GM12878 (cell line): ENCODE measurements around the gene EXD3. TPM values are rescaled to one million over a fixed set of nuclear protein-coding genes. Genes with fewer than 3 reads are reported as not detected.

Experiments
- ATAC-seq: fragments of 200-7000 bp; cut with Tn5 transposase; 3 replicates; pipeline ENCODE4 v1.9.1; 2020; ENCODE audit warnings: mild to moderate bottlenecking, moderate library complexity
- BruUV-seq: library from RNA; stranded (reverse); fragments of 400-500 nt; replicated peaks from 2 replicates; lab custom pipeline; 2021; lab: Mats Ljungman, UMichigan
- CTCF ChIA-PET: fragments of 300-600 bp; sonication (Branson Sonifier 250); formaldehyde crosslinking; extraction: SDS; loops from one replicate; lab custom pipeline; 2021; ENCODE audit warnings: inconsistent platforms; lab: Yijun Ruan, JAX
- POLR2A ChIA-PET: fragments of 350-600 bp; formaldehyde crosslinking; extraction: SDS; loops from one replicate; lab custom pipeline; 2021; ENCODE audit warnings: inconsistent platforms; lab: Charles Lee
- RAD21 ChIA-PET: fragments of 300-600 bp; sonication (Branson Sonifier 250); formaldehyde crosslinking; loops from one replicate; lab custom pipeline; 2023; ENCODE audit warnings: antibody characterized with exemption; ENCODE audit not compliant: unreplicated experiment; lab: Charles Lee
- SMC1A ChIA-PET: fragments of 300-600 bp; sonication (Branson Sonifier 250); formaldehyde crosslinking; loops from one replicate; lab custom pipeline; 2023; ENCODE audit not compliant: unreplicated experiment, uncharacterized antibody; lab: Charles Lee
- DNase-seq: peaks from one replicate; pipeline ENCODE4 v3.0.0-alpha.2; 2011; ENCODE audit warnings: low read depth, low spot score
- FAIRE-seq: peaks from 3 replicates; lab custom pipeline; 2011; peaks lifted over from hg19 to GRCh38; lab: Jason Lieb, UNC
- H2AFZ ChIP-seq: 2 replicates; pipeline ENCODE4 v1.6.0; 2011; ENCODE audit warnings: low read depth, low read length, control low read depth; ENCODE audit not compliant: control insufficient read depth
- H3K27ac ChIP-seq: 2 replicates; pipeline ENCODE4 v1.5.1; 2011; ENCODE audit warnings: control low read depth; ENCODE audit not compliant: control insufficient read depth, insufficient read depth
- H3K27me3 ChIP-seq, 2 experiments: replicated peaks in 1 of 2; 2 replicates each; pipeline versions ENCODE4 v1.6.0 to v1.6.1; 2011; ENCODE audit warnings: low read length in 1 of 2; ENCODE audit not compliant: control insufficient read depth in 2 of 2, insufficient read depth in 2 of 2
- H3K36me3 ChIP-seq, 2 experiments: 2 replicates each; pipeline ENCODE4 v1.5.1; 2011; ENCODE audit warnings: low read length in 1 of 2; ENCODE audit not compliant: control insufficient read depth in 2 of 2, insufficient read depth in 2 of 2
- H3K4me1 ChIP-seq: 2 replicates; pipeline ENCODE4 v1.6.1; 2011; ENCODE audit warnings: mild to moderate bottlenecking, low read length, moderate library complexity, mixed read lengths; ENCODE audit not compliant: control insufficient read depth, insufficient read depth
- H3K4me2 ChIP-seq: 2 replicates; pipeline ENCODE4 v1.6.0; 2011; ENCODE audit warnings: control low read depth; ENCODE audit not compliant: control insufficient read depth, insufficient read depth
- H3K4me3 ChIP-seq: fragments of 200-600 bp; sonication (generic); 2 replicates; pipeline ENCODE4 v1.5.1; 2016
- H3K79me2 ChIP-seq: 2 replicates; pipeline ENCODE4 v1.6.0; 2011; ENCODE audit warnings: low read length; ENCODE audit not compliant: control insufficient read depth, insufficient read depth
- H3K9ac ChIP-seq: 2 replicates; pipeline ENCODE4 v1.8.0; 2011; ENCODE audit warnings: low read length, control low read depth, mixed read lengths; ENCODE audit not compliant: control insufficient read depth, insufficient read depth
- H3K9me3 ChIP-seq: replicated peaks from 3 replicates; pipeline ENCODE4 v1.5.1; 2011; ENCODE audit warnings: mild to moderate bottlenecking, low read length; ENCODE audit not compliant: control insufficient read depth, insufficient read depth
- H4K20me1 ChIP-seq: 2 replicates; pipeline ENCODE4 v1.6.0; 2011; ENCODE audit not compliant: control insufficient read depth, insufficient read depth
- BMI1 ChIP-seq: fragments of 450-650 bp; IDR thresholded peaks from 2 replicates; pipeline ENCODE4 v1.6.1; 2016; ENCODE audit warnings: mild to moderate bottlenecking, moderate library complexity, borderline replicate concordance
- CREB1 ChIP-seq: IDR thresholded peaks from 2 replicates; pipeline ENCODE4 v1.6.1; 2012; ENCODE audit warnings: low read depth, mild to moderate bottlenecking, inconsistent platforms
- EZH2 ChIP-seq: IDR thresholded peaks from 2 replicates; pipeline ENCODE4 v1.6.1; 2012; ENCODE audit warnings: low read depth, mild to moderate bottlenecking, control low read depth, inconsistent platforms, low read length, borderline replicate concordance; ENCODE audit not compliant: control insufficient read depth
- KAT2A ChIP-seq: conservative IDR thresholded peaks from 2 replicates; pipeline ENCODE4 v1.6.1; 2011; ENCODE audit warnings: low read depth, low read length; ENCODE audit not compliant: control insufficient read depth
- PBX3 ChIP-seq: IDR thresholded peaks from 2 replicates; pipeline ENCODE4 v1.6.1; 2011; ENCODE audit warnings: mild to moderate bottlenecking, low read depth, low read length, moderate library complexity; ENCODE audit not compliant: insufficient replicate concordance
- SIN3A ChIP-seq: IDR thresholded peaks from 2 replicates; pipeline ENCODE4 v1.6.1; 2012; ENCODE audit warnings: low read depth, low read length, improper control_type of control experiment
- SREBF1 ChIP-seq: IDR thresholded peaks from 2 replicates; pipeline ENCODE4 v1.6.1; 2012; ENCODE audit warnings: mild to moderate bottlenecking, low read length
- SREBF2 ChIP-seq: IDR thresholded peaks from 2 replicates; pipeline ENCODE4 v1.6.1; 2012; ENCODE audit warnings: mild to moderate bottlenecking, low read length
- TCF7 ChIP-seq: IDR thresholded peaks from 2 replicates; pipeline ENCODE4 v1.6.1; 2014; ENCODE audit warnings: antibody characterized with exemption, borderline replicate concordance
- ZNF24 ChIP-seq: fragments of 450-650 bp; IDR thresholded peaks from 2 replicates; pipeline ENCODE4 v1.6.1; 2017; ENCODE audit warnings: antibody characterized with exemption, mild to moderate bottlenecking
- ZNF622 ChIP-seq: fragments of 450-650 bp; IDR thresholded peaks from 2 replicates; pipeline ENCODE4 v1.6.1; 2017; ENCODE audit warnings: mild to moderate bottlenecking, inconsistent platforms
- WGBS: methylation state at CpG from one replicate; pipeline ENCODE4 v1.1.6; 2016; ENCODE audit warnings: low lambda C conversion rate; ENCODE audit not compliant: insufficient replicate concordance, insufficient coverage; ENCODE audit errors: missing lambda C conversion rate; 5-methylcytosine and 5-hydroxymethylcytosine counted together
- in situ Hi-C: fragments of 300-500 bp; cut with MboI; formaldehyde crosslinking; loops from 9 replicates; pipeline ENCODE4 v1.14.3; 2018; ENCODE audit warnings: mixed read lengths
- intact Hi-C: fragments of 100-400 bp; cut with micrococcal nuclease; formaldehyde crosslinking; loops from one replicate; pipeline ENCODE4 v1.14.2; 2022; ENCODE audit not compliant: unreplicated experiment
- polyA plus RNA-seq, 11 experiments: library from polyadenylated mRNA; depleted of rRNA in 4 of 11; unstranded in 6 of 11; stranded (reverse) in 5 of 11; fragments of >200 nt; fragmentation: Nextera tagmentation in 4 of 11; fragmentation: Illumina TruSeq in 1 of 11; extraction: Ambion mirVana in 4 of 11; extraction: Trizol in 1 of 11; gene quantifications; 1 replicate in 1 of 11; 2 replicates in 10 of 11; pipeline versions ENCODE4 v1.2.1 to v1.2.3, GENCODE V29; 2011 to 2016; ENCODE audit warnings: inconsistent platforms in 2 of 11, missing spikeins in 2 of 11, low read depth in 1 of 11
- total RNA-seq, 4 experiments: library from RNA; depleted of rRNA in 3 of 4; stranded (reverse); fragments of >200 nt in 3 of 4; fragmentation: Illumina TruSeq in 1 of 4; extraction: Trizol in 1 of 4; gene quantifications; 2 replicates each; pipeline versions ENCODE4 v1.2.1 to v1.2.3, GENCODE V29; 2013 to 2021

The EXD3 gene
- total and polyA plus RNA-seq, 10 of the 15 experiments (the other 5 are each of a cell fraction or from before 2014, with no cell fraction given): 0.21 to 7.1 (median 3.6) TPM

GRCh38 chr9:137428841-137429545, 6.0 kb upstream of the EXD3 start:
- 7% methylated on average over 25 of the region's 27 CpGs for WGBS
- RAD21 ChIA-PET: no interaction called here
- Histone ChIP-seq H3K9me3 (no peaks in the 10 kb centered on the region), H3K79me2 (no peaks in the 10 kb centered on the region), H3K9ac (no peak overlapping the region), H3K36me3 (no peaks in the 10 kb centered on the region), H3K4me1 (peaks cover 6% of the 10 kb centered on the region; the same call in 1 of the 2 replicates), H4K20me1 (no peaks in the 10 kb centered on the region), H3K4me3 (no peak overlapping the region), H3K4me2 (no peak overlapping the region), H2AFZ (no peak overlapping the region), H3K27ac (no peak overlapping the region), H3K27me3 (no peaks in the 10 kb centered on the region; a peak in 2 of 4 replicates)
- CTCF ChIA-PET: no interaction called here
- BruUV-seq: no TSS peak
- FAIRE-seq (no peak), ATAC-seq (peak; percentile 13), DNase-seq (no peak)
- POLR2A ChIA-PET: no interaction called here
- TF ChIP-seq SIN3A (no peak), KAT2A (no peak), ZNF24 (no peak), EZH2 (no peak)
- SMC1A ChIA-PET: no interaction called here
- intact Hi-C loops: loop anchor here (10.0 kb wide), 1 partner anchor 106 kb away; no protein-coding TSS in a partner anchor
- in situ Hi-C loops: no loop called here

- FAIRE-seq (no peak), ATAC-seq (no peak)
- SMC1A ChIA-PET: no interaction called here
- POLR2A ChIA-PET: no interaction called here
- H3K27ac ChIP-seq: no peak overlapping the region
- in situ Hi-C loops: no loop called here
- TF ChIP-seq PBX3 (no peak), ZNF622 (no peak), BMI1 (no peak), SREBF2 (no peak), SREBF1 (no peak), CREB1 (no peak), TCF7 (no peak)
- TF ChIP-seq, all 136 proteins: peak for 0
- Histone ChIP-seq H3K9ac (no peak overlapping the region), H3K36me3 (no peaks in the 10 kb centered on the region), H3K4me1 (peaks cover 6% of the 10 kb centered on the region; the same call in 1 of the 2 replicates), H2AFZ (no peak overlapping the region), H3K9me3 (no peaks in the 10 kb centered on the region), H3K79me2 (no peaks in the 10 kb centered on the region), H3K27me3 (no peaks in the 10 kb centered on the region; a peak in 2 of 4 replicates), H3K4me3 (no peak overlapping the region), H4K20me1 (no peaks in the 10 kb centered on the region), H3K4me2 (no peak overlapping the region)
- BruUV-seq: no TSS peak
- intact Hi-C loops: loop anchor here (10.0 kb wide), 1 partner anchor 107 kb away; no protein-coding TSS in a partner anchor
- DNase-seq: no peak
- CTCF ChIA-PET: interaction anchor here (1.3 kb wide), 1 partner anchor 16 kb away, joined by 5 read pairs; no protein-coding TSS in a partner anchor
- WGBS: 26% methylated on average over 5 of the region's 6 CpGs
- RAD21 ChIA-PET: no interaction called here
Observed at GRCh38 chr9:137428311-137428630, 5.3 kb upstream of the EXD3 start.
